GM08714 (cell line): Measurements from ENCODE around the gene PPFIA1.

Source experiments
- H3K4me3 ChIP-seq: fragments of 200-500 bp; sonication (Bioruptor generic); 2 replicates; pipeline ENCODE4 v1.5.1; 2014; ENCODE audit warnings: mild to moderate bottlenecking, low read length, inconsistent platforms
- ZNF274 ChIP-seq: IDR thresholded peaks from 2 replicates; pipeline ENCODE4 v1.6.1; 2012; ENCODE audit warnings: mild to moderate bottlenecking, low read depth, low read length

The PPFIA1 gene

GRCh38 chr11:70299636-70300035 lies 29.1 kb downstream of the PPFIA1 start:
- H3K4me3 ChIP-seq = no peak overlapping the region
- TF ChIP-seq ZNF274 = no peak

- H3K4me3 ChIP-seq = no peak overlapping the region
- no peak for TF ChIP-seq ZNF274
Observed at GRCh38 chr11:70301191-70301590, 30.7 kb downstream of the PPFIA1 start.

- no peak for TF ChIP-seq ZNF274
- no peak overlapping the region for H3K4me3 ChIP-seq
Observed at GRCh38 chr11:70301721-70302418, 31.4 kb downstream of the PPFIA1 start.

GRCh38 chr11:70302419-70302752 lies 31.9 kb downstream of the PPFIA1 start:
- TF ChIP-seq ZNF274 = no peak
- no peak overlapping the region for H3K4me3 ChIP-seq

GRCh38 chr11:70303070-70303469 lies 32.6 kb downstream of the PPFIA1 start:
- TF ChIP-seq ZNF274 = no peak
- no peak overlapping the region for H3K4me3 ChIP-seq

- no peak overlapping the region for H3K4me3 ChIP-seq
- TF ChIP-seq ZNF274 = no peak
Observed at GRCh38 chr11:70304208-70304603, 33.7 kb downstream of the PPFIA1 start.

GRCh38 chr11:70305501-70305900 lies 35.0 kb downstream of the PPFIA1 start:
- H3K4me3 ChIP-seq = no peak overlapping the region
- TF ChIP-seq ZNF274 = no peak

- no peak overlapping the region for H3K4me3 ChIP-seq
- no peak for TF ChIP-seq ZNF274
Observed at GRCh38 chr11:70306586-70307033, 36.1 kb downstream of the PPFIA1 start.

- no peak for TF ChIP-seq ZNF274
- H3K4me3 ChIP-seq = no peak overlapping the region
Observed at GRCh38 chr11:70307176-70307575, 36.7 kb downstream of the PPFIA1 start.

- no peak for TF ChIP-seq ZNF274
Observed at GRCh38 chr11:70311616-70312015, 41.1 kb downstream of the PPFIA1 start.

GRCh38 chr11:70312401-70313357 lies 42.2 kb downstream of the PPFIA1 start:
- no peak overlapping the region for H3K4me3 ChIP-seq
- no peak for TF ChIP-seq ZNF274

More at GRCh38 chr11:70311616-70312015, 41.1 kb downstream of the PPFIA1 start:
- H3K4me3 ChIP-seq = no peak overlapping the region

- H3K4me3 ChIP-seq = no peak overlapping the region
- no peak for TF ChIP-seq ZNF274
Observed at GRCh38 chr11:70313945-70314344, 43.5 kb downstream of the PPFIA1 start.

- no peak for TF ChIP-seq ZNF274
- H3K4me3 ChIP-seq = no peak overlapping the region
Observed at GRCh38 chr11:70314730-70315129, 44.2 kb downstream of the PPFIA1 start.

- TF ChIP-seq ZNF274 = no peak
- no peak overlapping the region for H3K4me3 ChIP-seq
Observed at GRCh38 chr11:70315716-70316115, 45.2 kb downstream of the PPFIA1 start.
